IPS-18a (cell line): Measurements from ENCODE around the gene DMC1.

Experiments used
- H3K27ac ChIP-seq: one replicate; pipeline ENCODE4 v1.5.1; 2013; ENCODE audit warnings: low read length
- H3K27me3 ChIP-seq: one replicate; pipeline ENCODE4 v1.6.1; 2013; ENCODE audit warnings: mild to moderate bottlenecking, low read length; ENCODE audit not compliant: control insufficient read depth, insufficient read depth
- H3K36me3 ChIP-seq: one replicate; pipeline ENCODE4 v1.6.1; 2013; ENCODE audit warnings: low read depth, low read length; ENCODE audit not compliant: control insufficient read depth
- H3K4me1 ChIP-seq: one replicate; pipeline ENCODE4 v1.6.1; 2013; ENCODE audit warnings: low read depth, low read length; ENCODE audit not compliant: control insufficient read depth
- H3K4me3 ChIP-seq: one replicate; pipeline ENCODE4 v1.5.1; 2013; ENCODE audit warnings: low read length
- H3K9ac ChIP-seq: one replicate; pipeline ENCODE4 v1.6.1; 2013; ENCODE audit warnings: mild to moderate bottlenecking, low read length, moderate library complexity
- H3K9me3 ChIP-seq: one replicate; pipeline ENCODE4 v1.6.1; 2013; ENCODE audit warnings: low read depth, low read length; ENCODE audit not compliant: control insufficient read depth

The DMC1 gene

DNA sequence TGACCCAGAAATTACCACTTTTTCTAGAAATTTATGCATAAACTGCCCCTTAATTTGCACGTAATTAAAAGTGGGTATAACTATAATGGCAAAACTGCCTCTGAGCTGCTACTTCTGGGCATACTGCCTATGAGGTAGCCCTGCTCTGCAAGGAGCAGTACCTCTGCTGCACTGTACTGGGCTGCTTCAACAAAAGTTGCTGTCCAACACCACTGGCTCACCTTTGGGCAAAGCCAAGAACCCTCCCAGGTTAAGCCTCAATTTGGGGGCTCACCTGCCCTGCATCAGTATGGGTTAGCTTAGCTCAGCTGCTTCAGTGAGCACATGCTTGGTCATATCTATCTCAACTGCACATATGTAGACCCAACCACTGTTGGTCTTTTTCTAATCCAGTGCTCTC lies 4.5 kb downstream of the DMC1 start:
- H3K9ac ChIP-seq: no peak overlapping the region
- H3K9me3 ChIP-seq: no peaks in the 10 kb centered on the region
- H3K4me1 ChIP-seq: peaks cover 4% of the 10 kb centered on the region
- H3K27ac ChIP-seq: no peak overlapping the region
- H3K4me3 ChIP-seq: no peak overlapping the region
- no peaks in the 10 kb centered on the region for H3K27me3 ChIP-seq
- no peaks in the 10 kb centered on the region for H3K36me3 ChIP-seq

DNA sequence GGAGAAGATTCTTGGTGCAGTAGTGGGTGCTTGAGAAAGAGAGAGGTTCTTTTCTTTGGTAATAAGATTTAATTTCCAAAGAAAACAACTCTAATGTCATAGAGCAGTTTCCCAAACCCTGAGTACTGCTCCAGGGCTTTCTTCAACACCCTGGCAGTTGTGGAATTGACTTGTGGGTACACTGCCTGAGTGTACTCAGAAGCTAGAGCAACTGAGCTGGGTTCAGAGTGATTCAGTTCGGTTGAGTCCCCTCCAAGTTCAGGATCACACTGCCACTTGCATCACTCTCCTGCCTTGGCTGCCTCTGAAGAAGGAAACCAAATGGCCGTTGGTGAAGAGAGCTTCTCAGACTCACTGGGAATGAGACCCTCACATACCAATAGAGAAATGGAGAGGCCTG lies 5.3 kb downstream of the DMC1 start:
- Histone ChIP-seq H3K9ac (no peak overlapping the region), H3K36me3 (no peaks in the 10 kb centered on the region), H3K27me3 (no peaks in the 10 kb centered on the region), H3K9me3 (no peaks in the 10 kb centered on the region), H3K27ac (no peak overlapping the region), H3K4me1 (peaks cover 4% of the 10 kb centered on the region), H3K4me3 (no peak overlapping the region)

DNA sequence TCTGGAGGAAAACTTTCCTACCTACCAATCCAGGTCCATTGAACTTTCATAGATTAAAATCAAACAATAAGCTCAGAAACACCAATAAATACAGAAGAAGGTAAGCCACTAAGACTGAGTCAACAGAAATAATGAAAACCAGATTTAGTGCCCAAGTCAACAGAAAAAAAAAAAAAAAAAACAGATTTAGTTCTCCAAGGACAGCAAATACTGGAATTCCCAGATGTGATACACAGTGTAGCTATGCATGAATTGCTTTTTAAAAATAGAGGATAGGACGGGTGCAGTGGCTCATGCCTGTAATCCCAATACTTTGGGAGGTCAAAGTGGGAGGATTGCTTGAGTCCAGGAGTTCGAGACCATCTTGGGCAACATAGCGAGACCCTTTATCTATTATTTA lies 15.7 kb downstream of the DMC1 start:
- H3K27ac ChIP-seq: no peak overlapping the region

GRCh38 chr22:38549101-38549894 lies 20.7 kb downstream of the DMC1 start:
- no peak overlapping the region for H3K9ac ChIP-seq
- H3K27me3 ChIP-seq: no peaks in the 10 kb centered on the region
- no peak overlapping the region for H3K27ac ChIP-seq
- H3K36me3 ChIP-seq: no peaks in the 10 kb centered on the region
- H3K4me3 ChIP-seq: no peak overlapping the region
- H3K4me1 ChIP-seq: peaks cover 3% of the 10 kb centered on the region
- H3K9me3 ChIP-seq: no peaks in the 10 kb centered on the region

More for the DNA sequence above, 15.7 kb downstream of the DMC1 start:
- Histone ChIP-seq H3K9me3 (no peaks in the 10 kb centered on the region), H3K4me1 (no peaks in the 10 kb centered on the region), H3K27me3 (no peaks in the 10 kb centered on the region), H3K4me3 (no peak overlapping the region), H3K36me3 (no peaks in the 10 kb centered on the region), H3K9ac (no peak overlapping the region)

- Histone ChIP-seq H3K9me3 (no peaks in the 10 kb centered on the region), H3K4me3 (no peak overlapping the region), H3K9ac (no peak overlapping the region), H3K4me1 (no peaks in the 10 kb centered on the region), H3K36me3 (no peaks in the 10 kb centered on the region), H3K27me3 (no peaks in the 10 kb centered on the region), H3K27ac (no peak overlapping the region)
Measured at GRCh38 chr22:38540701-38541100, 29.3 kb downstream of the DMC1 start.

GRCh38 chr22:38531251-38531938 lies 38.6 kb downstream of the DMC1 start:
- H3K27ac ChIP-seq: no peak overlapping the region
- no peak overlapping the region for H3K9ac ChIP-seq
- no peak overlapping the region for H3K4me3 ChIP-seq
- H3K4me1 ChIP-seq: no peaks in the 10 kb centered on the region
- no peaks in the 10 kb centered on the region for H3K36me3 ChIP-seq
- no peaks in the 10 kb centered on the region for H3K9me3 ChIP-seq
- H3K27me3 ChIP-seq: no peaks in the 10 kb centered on the region

- Histone ChIP-seq H3K4me3 (no peak overlapping the region), H3K4me1 (no peaks in the 10 kb centered on the region), H3K9ac (no peak overlapping the region)
Measured at GRCh38 chr22:38524429-38524828, 45.6 kb downstream of the DMC1 start.

GRCh38 chr22:38523479-38523878 lies 46.5 kb downstream of the DMC1 start:
- H3K9me3 ChIP-seq: no peaks in the 10 kb centered on the region
- no peak overlapping the region for H3K9ac ChIP-seq
- H3K27me3 ChIP-seq: no peaks in the 10 kb centered on the region

More at GRCh38 chr22:38524429-38524828, 45.6 kb downstream of the DMC1 start:
- no peak overlapping the region for H3K27ac ChIP-seq
- no peaks in the 10 kb centered on the region for H3K36me3 ChIP-seq
- H3K27me3 ChIP-seq: no peaks in the 10 kb centered on the region
- H3K9me3 ChIP-seq: no peaks in the 10 kb centered on the region

GRCh38 chr22:38523029-38523428 lies 47.0 kb downstream of the DMC1 start:
- no peak overlapping the region for H3K27ac ChIP-seq
- H3K36me3 ChIP-seq: no peaks in the 10 kb centered on the region
- H3K4me3 ChIP-seq: no peak overlapping the region
- no peaks in the 10 kb centered on the region for H3K4me1 ChIP-seq
- no peak overlapping the region for H3K9ac ChIP-seq
- no peaks in the 10 kb centered on the region for H3K27me3 ChIP-seq
- no peaks in the 10 kb centered on the region for H3K9me3 ChIP-seq

More at GRCh38 chr22:38523479-38523878, 46.5 kb downstream of the DMC1 start:
- Histone ChIP-seq H3K4me3 (no peak overlapping the region), H3K27ac (no peak overlapping the region), H3K36me3 (no peaks in the 10 kb centered on the region), H3K4me1 (no peaks in the 10 kb centered on the region)

DNA sequence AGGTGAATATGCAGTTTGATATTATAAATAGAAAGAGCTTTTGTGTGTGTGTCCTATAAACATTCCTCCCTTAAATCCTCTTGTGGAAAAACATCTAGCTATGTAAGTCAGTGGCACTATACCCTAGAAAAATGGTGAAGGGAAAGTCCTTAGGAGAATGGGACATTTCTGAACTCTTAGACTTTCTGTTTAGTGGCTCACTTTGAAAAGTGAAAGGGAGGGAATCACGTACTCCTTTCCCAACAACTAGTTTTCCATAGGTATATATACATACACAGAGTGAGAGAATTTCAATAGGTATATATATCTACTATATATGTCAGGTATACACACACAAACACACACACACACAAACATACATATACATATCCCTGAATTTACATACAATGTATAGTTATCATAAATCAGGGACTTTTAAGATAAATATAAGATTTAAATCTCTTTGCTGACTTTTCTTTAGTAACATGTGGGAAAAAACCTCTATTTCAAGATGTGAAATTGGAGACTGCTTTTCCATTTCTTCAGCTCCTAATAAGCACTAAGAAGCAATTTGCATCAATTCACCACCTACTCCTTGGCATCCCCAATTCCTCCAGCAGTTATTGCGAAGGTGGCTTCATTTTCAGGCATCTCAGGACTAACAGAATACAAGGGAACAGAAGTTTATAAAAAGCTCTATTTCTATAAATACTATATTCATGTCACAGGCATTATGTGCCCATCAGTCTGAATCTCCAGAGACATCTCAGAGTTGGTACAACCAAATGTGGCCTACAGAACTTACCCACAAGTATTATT lies 50.3 kb downstream of the DMC1 start:
- H3K9me3 ChIP-seq: no peaks in the 10 kb centered on the region
- H3K36me3 ChIP-seq: no peaks in the 10 kb centered on the region
- no peak overlapping the region for H3K9ac ChIP-seq
- no peaks in the 10 kb centered on the region for H3K4me1 ChIP-seq
- H3K4me3 ChIP-seq: no peak overlapping the region
- no peaks in the 10 kb centered on the region for H3K27me3 ChIP-seq
- H3K27ac ChIP-seq: no peak overlapping the region

DNA sequence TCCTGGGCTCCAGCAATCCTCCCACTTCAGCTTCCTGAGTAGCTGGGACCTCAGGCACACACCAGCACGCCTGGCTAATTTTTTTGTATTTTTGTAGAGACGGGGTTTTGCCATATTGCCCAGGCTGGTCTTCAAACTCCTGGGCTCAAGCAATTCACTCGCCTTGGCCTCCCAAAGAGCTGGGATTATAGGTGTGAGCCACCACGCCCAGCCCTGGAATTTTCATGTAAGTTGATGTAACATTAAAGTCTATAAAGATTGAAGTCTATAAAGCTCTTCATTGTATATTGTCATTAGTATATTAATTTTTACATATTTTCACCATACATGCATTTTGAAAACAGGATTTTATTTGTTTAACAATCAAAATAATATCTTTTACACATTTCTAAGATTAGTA lies 51.4 kb downstream of the DMC1 start:
- Histone ChIP-seq H3K9me3 (no peaks in the 10 kb centered on the region), H3K9ac (no peak overlapping the region), H3K27ac (no peak overlapping the region), H3K4me1 (peaks cover 4% of the 10 kb centered on the region), H3K27me3 (no peaks in the 10 kb centered on the region), H3K36me3 (no peaks in the 10 kb centered on the region), H3K4me3 (no peak overlapping the region)
